ENCODE measurements around the gene KAT7.

DNA sequence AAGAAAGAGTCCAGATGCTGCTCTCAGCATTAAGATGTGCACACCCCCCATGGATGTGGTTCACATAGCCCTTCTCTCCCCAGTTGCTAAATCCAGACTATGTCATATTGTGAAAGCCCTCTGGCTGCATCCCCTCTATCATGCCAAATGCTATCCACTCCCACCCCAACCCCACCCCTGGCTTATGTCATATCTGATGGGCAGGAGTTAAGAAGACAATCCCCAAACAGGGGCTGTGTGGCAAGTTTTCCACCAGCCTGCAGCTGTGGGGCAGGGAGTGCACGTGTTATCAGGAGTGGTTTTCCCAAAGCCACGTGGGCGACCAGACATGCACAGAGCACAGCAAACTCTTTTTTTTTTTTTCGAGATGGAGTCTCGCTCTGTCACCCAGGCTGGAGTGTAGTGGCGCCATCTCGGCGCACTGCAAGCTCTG is 34.5 kb upstream of the KAT7 start:
- TF ChIP-seq, protein P1, sequence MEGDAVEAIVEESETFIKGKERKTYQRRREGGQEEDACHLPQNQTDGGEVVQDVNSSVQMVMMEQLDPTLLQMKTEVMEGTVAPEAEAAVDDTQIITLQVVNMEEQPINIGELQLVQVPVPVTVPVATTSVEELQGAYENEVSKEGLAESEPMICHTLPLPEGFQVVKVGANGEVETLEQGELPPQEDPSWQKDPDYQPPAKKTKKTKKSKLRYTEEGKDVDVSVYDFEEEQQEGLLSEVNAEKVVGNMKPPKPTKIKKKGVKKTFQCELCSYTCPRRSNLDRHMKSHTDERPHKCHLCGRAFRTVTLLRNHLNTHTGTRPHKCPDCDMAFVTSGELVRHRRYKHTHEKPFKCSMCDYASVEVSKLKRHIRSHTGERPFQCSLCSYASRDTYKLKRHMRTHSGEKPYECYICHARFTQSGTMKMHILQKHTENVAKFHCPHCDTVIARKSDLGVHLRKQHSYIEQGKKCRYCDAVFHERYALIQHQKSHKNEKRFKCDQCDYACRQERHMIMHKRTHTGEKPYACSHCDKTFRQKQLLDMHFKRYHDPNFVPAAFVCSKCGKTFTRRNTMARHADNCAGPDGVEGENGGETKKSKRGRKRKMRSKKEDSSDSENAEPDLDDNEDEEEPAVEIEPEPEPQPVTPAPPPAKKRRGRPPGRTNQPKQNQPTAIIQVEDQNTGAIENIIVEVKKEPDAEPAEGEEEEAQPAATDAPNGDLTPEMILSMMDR (IDR thresholded peaks at IDR 0.05; ENCODE audit: borderline replicate concordance, extremely low read depth, low read length, poor library complexity, severe bottlenecking), result no peak
- TF ChIP-seq EZH2 (IDR thresholded peaks at IDR 0.05; ENCODE audit: borderline replicate concordance, low read depth, low read length, severe bottlenecking), result no peak

Data from DND-41 (cell line).